ENCODE results near the gene SEL1L.
"Not testable (repeated sequence)": the region's sequence is repeated elsewhere in the genome, so short reads cannot be mapped to it uniquely, and the experiment has no call there.

Gene SEL1L

GRCh38 chr14:81533536-81534343 is at the start of gene SEL1L:
Gene SEL1L, minus strand, starts transcription at chr14:81533853. Its CDS starts 109 bp downstream, at chr14:81533744.
- peak; percentile 98 to 99 for DNase-seq (ENCODE audit: low read depth in 2 of 2)

GRCh38 chr14:81582420-81582819 is 48.8 kb upstream of the SEL1L start:
- no peak for DNase-seq (ENCODE audit: low read depth in 2 of 2)

- DNase-seq (ENCODE audit: low read depth in 2 of 2) = no peak
These were observed 45.5 kb upstream of the SEL1L start for GRCh38 chr14:81579115-81579514.

- no peak for DNase-seq (ENCODE audit: low read depth in 2 of 2)
These were observed 37.8 kb upstream of the SEL1L start for GRCh38 chr14:81571437-81571836.

GRCh38 chr14:81567302-81567701 is 33.6 kb upstream of the SEL1L start:
- DNase-seq (ENCODE audit: low read depth in 2 of 2) = no peak

GRCh38 chr14:81565441-81566290 is 32.0 kb upstream of the SEL1L start:
- no peak for DNase-seq (ENCODE audit: low read depth in 2 of 2)

- DNase-seq (ENCODE audit: low read depth in 2 of 2) = no peak
These were observed 29.2 kb upstream of the SEL1L start for GRCh38 chr14:81562818-81563217.

- no peak for DNase-seq (ENCODE audit: low read depth in 2 of 2)
These were observed 27.6 kb upstream of the SEL1L start for GRCh38 chr14:81561084-81561775.

GRCh38 chr14:81559385-81559784 is 25.7 kb upstream of the SEL1L start:
- DNase-seq (ENCODE audit: low read depth in 2 of 2) = no peak

GRCh38 chr14:81557146-81557545 is 23.5 kb upstream of the SEL1L start:
- DNase-seq (ENCODE audit: low read depth in 2 of 2) = no peak

- no peak for DNase-seq (ENCODE audit: low read depth in 2 of 2)
These were observed 22.0 kb upstream of the SEL1L start for GRCh38 chr14:81555684-81556083.

- DNase-seq (ENCODE audit: low read depth in 2 of 2) = no peak
These were observed 21.4 kb upstream of the SEL1L start for GRCh38 chr14:81555051-81555450.

- DNase-seq (ENCODE audit: low read depth in 2 of 2) = no peak
These were observed 17.8 kb upstream of the SEL1L start for GRCh38 chr14:81551471-81551870.

GRCh38 chr14:81550001-81550637 is 16.5 kb upstream of the SEL1L start:
- DNase-seq (ENCODE audit: low read depth in 2 of 2) = no peak

GRCh38 chr14:81541206-81541605 is 7.6 kb upstream of the SEL1L start:
- not testable (repeated sequence) for DNase-seq (ENCODE audit: low read depth in 2 of 2)

- DNase-seq (ENCODE audit: low read depth in 2 of 2) = no peak
These were observed 3.5 kb upstream of the SEL1L start for GRCh38 chr14:81537193-81537592.

GRCh38 chr14:81536241-81536771 is 2.7 kb upstream of the SEL1L start:
- no peak for DNase-seq (ENCODE audit: low read depth in 2 of 2)

- no peak for DNase-seq (ENCODE audit: low read depth in 2 of 2)
These were observed 1.9 kb upstream of the SEL1L start for GRCh38 chr14:81535396-81536164.

- DNase-seq (ENCODE audit: low read depth in 2 of 2) = no peak
These were observed 939 bp upstream of the SEL1L start for GRCh38 chr14:81534510-81535074.

GRCh38 chr14:81533212-81533535 is 479 bp downstream of the SEL1L start:
- no peak for DNase-seq (ENCODE audit: low read depth in 2 of 2)

GRCh38 chr14:81529391-81529790 is 4.3 kb downstream of the SEL1L start:
- DNase-seq (ENCODE audit: low read depth in 2 of 2) = no peak
